Left ventricle myocardium inferior (tissue), 1 donor: Measurements from ENCODE around the gene CCNG1. TPM values are rescaled to one million over a fixed set of nuclear protein-coding genes. Genes with fewer than 3 reads are reported as not detected.

Source experiments
- DNase-seq: peaks from one replicate; pipeline ENCODE4 v3.0.0-alpha.2; 2020
- H3K27ac ChIP-seq: fragments of 200-600 bp; replicated peaks from 2 replicates; pipeline ENCODE4 v1.8.0; 2021
- H3K27me3 ChIP-seq: fragments of 200-600 bp; 2 replicates; pipeline ENCODE4 v1.8.0; 2021; ENCODE audit warnings: low read depth
- H3K36me3 ChIP-seq: fragments of 200-600 bp; 2 replicates; pipeline ENCODE4 v1.8.0; 2021
- H3K4me1 ChIP-seq: fragments of 200-600 bp; 2 replicates; pipeline ENCODE4 v1.8.0; 2021
- H3K4me3 ChIP-seq: fragments of 200-600 bp; 2 replicates; pipeline ENCODE4 v1.8.0; 2021; ENCODE audit warnings: mild to moderate bottlenecking, moderate library complexity
- H3K9me3 ChIP-seq: fragments of 200-600 bp; replicated peaks from 2 replicates; pipeline ENCODE4 v1.8.0; 2021
- intact Hi-C: fragments of 100-400 bp; cut with micrococcal nuclease; formaldehyde crosslinking; loops from one replicate; pipeline ENCODE4 v1.11.0; 2022
- total RNA-seq: library from RNA; stranded (reverse); fragmentation: NEBNext Ultra II Directional; extraction: Animal tissue kit (Norgen Biotek cat#: 25700); gene quantifications from one replicate; pipeline ENCODE4 v1.2.1, GENCODE V29; 2021
- TF ChIP-seq, protein P1 (sequence below): fragments of 200-600 bp; IDR thresholded peaks from 2 replicates; pipeline ENCODE4 v1.8.0; 2021; ENCODE audit warnings: antibody characterized with exemption, mild to moderate bottlenecking, borderline replicate concordance
- donor health status: DM: no; HTN: yes; CAD: no; lungs with severe emphysema.

CCNG1 gene
- total RNA-seq, 1 donor from 2014 or later: 80.8 TPM

GRCh38 chr5:163434401-163434866, 3.0 kb upstream of the CCNG1 start:
- Histone ChIP-seq H3K9me3 (no peaks in the 10 kb centered on the region), H3K27me3 (no peaks in the 10 kb centered on the region), H3K36me3 (no peaks in the 10 kb centered on the region), H3K27ac (peak overlapping the region; percentile 21), H3K4me1 (peaks cover 39% of the 10 kb centered on the region), H3K4me3 (no peak overlapping the region)
- intact Hi-C loops: no loop called here
- TF ChIP-seq, protein P1, sequence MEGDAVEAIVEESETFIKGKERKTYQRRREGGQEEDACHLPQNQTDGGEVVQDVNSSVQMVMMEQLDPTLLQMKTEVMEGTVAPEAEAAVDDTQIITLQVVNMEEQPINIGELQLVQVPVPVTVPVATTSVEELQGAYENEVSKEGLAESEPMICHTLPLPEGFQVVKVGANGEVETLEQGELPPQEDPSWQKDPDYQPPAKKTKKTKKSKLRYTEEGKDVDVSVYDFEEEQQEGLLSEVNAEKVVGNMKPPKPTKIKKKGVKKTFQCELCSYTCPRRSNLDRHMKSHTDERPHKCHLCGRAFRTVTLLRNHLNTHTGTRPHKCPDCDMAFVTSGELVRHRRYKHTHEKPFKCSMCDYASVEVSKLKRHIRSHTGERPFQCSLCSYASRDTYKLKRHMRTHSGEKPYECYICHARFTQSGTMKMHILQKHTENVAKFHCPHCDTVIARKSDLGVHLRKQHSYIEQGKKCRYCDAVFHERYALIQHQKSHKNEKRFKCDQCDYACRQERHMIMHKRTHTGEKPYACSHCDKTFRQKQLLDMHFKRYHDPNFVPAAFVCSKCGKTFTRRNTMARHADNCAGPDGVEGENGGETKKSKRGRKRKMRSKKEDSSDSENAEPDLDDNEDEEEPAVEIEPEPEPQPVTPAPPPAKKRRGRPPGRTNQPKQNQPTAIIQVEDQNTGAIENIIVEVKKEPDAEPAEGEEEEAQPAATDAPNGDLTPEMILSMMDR: no peak
- DNase-seq: no peak

DNA sequence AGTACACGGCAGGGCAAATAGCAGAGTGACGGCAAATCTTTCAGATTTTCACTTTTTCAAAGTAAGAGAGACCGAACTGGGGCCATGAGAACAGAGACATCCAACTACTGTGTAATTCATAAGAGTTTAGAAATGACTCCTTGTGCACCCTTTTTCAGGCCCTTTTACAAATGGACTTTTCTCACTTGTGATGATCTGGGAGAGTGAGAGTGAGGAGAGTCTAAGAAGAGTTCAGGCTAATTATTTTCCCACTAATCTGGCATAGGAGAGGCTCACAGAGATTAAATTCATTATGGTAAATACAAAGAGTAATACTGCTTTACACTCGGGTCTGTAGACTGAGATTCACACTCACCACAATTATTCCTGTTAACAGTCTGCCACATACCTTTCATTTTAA, 880 bp upstream of the CCNG1 start:
- peak overlapping the region; percentile 93 for H3K27ac ChIP-seq
- DNase-seq: no peak

GRCh38 chr5:163437011-163437308, 435 bp upstream of the CCNG1 start:
- H3K4me3 ChIP-seq: peak overlapping the region; percentile 91
- DNase-seq: no peak
- no peaks in the 10 kb centered on the region for H3K9me3 ChIP-seq
- TF ChIP-seq, protein P1: no peak
- H3K27ac ChIP-seq: peak overlapping the region; percentile 93
- no peaks in the 10 kb centered on the region for H3K27me3 ChIP-seq
- H3K4me1 ChIP-seq: peaks cover 58% of the 10 kb centered on the region
- intact Hi-C loops: no loop called here
- peaks cover 23% of the 10 kb centered on the region for H3K36me3 ChIP-seq

More for the DNA sequence above, 880 bp upstream of the CCNG1 start:
- Histone ChIP-seq H3K9me3 (no peaks in the 10 kb centered on the region), H3K4me3 (peak overlapping the region; percentile 91), H3K4me1 (peaks cover 58% of the 10 kb centered on the region), H3K36me3 (peaks cover 18% of the 10 kb centered on the region), H3K27me3 (no peaks in the 10 kb centered on the region)
- intact Hi-C loops: no loop called here
- TF ChIP-seq, protein P1: no peak

DNA sequence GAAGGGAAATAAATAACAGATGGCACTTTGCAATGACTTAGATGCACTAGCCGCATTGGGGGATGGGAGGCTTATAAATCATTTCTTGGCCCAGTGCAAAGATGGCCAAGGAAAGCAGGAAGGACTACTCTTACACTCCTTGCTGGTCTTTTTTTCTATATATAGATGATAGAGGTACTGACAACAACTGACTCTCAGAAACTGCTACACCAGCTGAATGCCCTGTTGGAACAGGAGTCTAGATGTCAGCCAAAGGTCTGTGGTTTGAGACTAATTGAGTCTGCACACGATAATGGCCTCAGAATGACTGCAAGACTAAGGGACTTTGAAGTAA, 1.7 kb downstream of the CCNG1 start:
- H3K4me3 ChIP-seq: peak overlapping the region; percentile 91
- peaks cover 61% of the 10 kb centered on the region for H3K4me1 ChIP-seq
- no peak for DNase-seq
- H3K27ac ChIP-seq: peak overlapping the region; percentile 93
- no peaks in the 10 kb centered on the region for H3K27me3 ChIP-seq
- TF ChIP-seq, protein P1: no peak
- intact Hi-C loops: no loop called here
- H3K36me3 ChIP-seq: peaks cover 43% of the 10 kb centered on the region
- no peaks in the 10 kb centered on the region for H3K9me3 ChIP-seq

GRCh38 chr5:163440954-163441353, 3.6 kb downstream of the CCNG1 start:
- Histone ChIP-seq H3K9me3 (no peaks in the 10 kb centered on the region), H3K36me3 (peaks cover 59% of the 10 kb centered on the region), H3K27me3 (no peaks in the 10 kb centered on the region), H3K4me3 (no peak overlapping the region), H3K4me1 (peaks cover 68% of the 10 kb centered on the region), H3K27ac (no peak overlapping the region)
- no peak for DNase-seq
- intact Hi-C loops: no loop called here
- TF ChIP-seq, protein P1: no peak

GRCh38 chr5:163444526-163444925, 7.1 kb downstream of the CCNG1 start:
- TF ChIP-seq, protein P1: no peak
- no peaks in the 10 kb centered on the region for H3K9me3 ChIP-seq
- no peak for DNase-seq
- H3K27me3 ChIP-seq: no peaks in the 10 kb centered on the region
- peaks cover 41% of the 10 kb centered on the region for H3K4me1 ChIP-seq
- no peak overlapping the region for H3K4me3 ChIP-seq
- peaks cover 95% of the 10 kb centered on the region for H3K36me3 ChIP-seq
- H3K27ac ChIP-seq: no peak overlapping the region
- intact Hi-C loops: no loop called here
